Measurements from ENCODE around the gene DDAH1. TPM values are rescaled to one million over a fixed set of nuclear protein-coding genes. Genes with fewer than 3 reads are reported as not detected.

DDAH1 gene
- total RNA-seq, 2 donors from 2014 or later: 11.2 to 31.4 TPM

DNA sequence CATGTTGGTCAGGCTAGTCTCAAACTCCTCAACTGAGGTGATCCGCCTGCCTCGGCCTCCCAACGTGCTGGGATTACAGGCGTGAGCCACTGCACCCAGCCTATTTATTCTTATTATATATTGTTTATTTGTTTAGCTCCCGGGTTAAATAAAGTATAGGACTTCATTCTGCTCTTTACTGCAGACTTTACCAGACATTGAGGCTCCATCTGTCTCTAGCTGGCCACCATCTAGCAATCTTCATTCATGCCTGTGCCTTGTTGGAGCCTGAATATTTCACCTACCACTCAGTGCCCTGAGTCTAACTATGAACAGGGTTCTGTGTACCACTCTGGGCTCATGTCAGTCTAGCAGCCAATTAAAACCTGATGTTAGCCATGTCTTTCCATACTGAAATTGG is 2.1 kb upstream of the DDAH1 start:
- H3K4me1 ChIP-seq: peaks cover 25% of the 10 kb centered on the region
- DNase-seq (no peak), ATAC-seq (no peak)
- no peaks in the 10 kb centered on the region for H3K36me3 ChIP-seq (replicated peaks in 1 of 2; ENCODE audit: insufficient read depth in 1 of 2, low read depth in 2 of 2)
- H3K9me3 ChIP-seq: no peaks in the 10 kb centered on the region
- intact Hi-C loops (cut with DNase I): no loop called here
- H3K27me3 ChIP-seq: no peaks in the 10 kb centered on the region
- H3K4me3 ChIP-seq: no peak overlapping the region
- WGBS, 2 donors: 95 to 96% methylated on average over 5 of the region's 5 CpGs
- H3K27ac ChIP-seq: no peak overlapping the region
- TF ChIP-seq POLR2A (IDR thresholded peaks at IDR 0.05): no peak
- TF ChIP-seq, protein P1, sequence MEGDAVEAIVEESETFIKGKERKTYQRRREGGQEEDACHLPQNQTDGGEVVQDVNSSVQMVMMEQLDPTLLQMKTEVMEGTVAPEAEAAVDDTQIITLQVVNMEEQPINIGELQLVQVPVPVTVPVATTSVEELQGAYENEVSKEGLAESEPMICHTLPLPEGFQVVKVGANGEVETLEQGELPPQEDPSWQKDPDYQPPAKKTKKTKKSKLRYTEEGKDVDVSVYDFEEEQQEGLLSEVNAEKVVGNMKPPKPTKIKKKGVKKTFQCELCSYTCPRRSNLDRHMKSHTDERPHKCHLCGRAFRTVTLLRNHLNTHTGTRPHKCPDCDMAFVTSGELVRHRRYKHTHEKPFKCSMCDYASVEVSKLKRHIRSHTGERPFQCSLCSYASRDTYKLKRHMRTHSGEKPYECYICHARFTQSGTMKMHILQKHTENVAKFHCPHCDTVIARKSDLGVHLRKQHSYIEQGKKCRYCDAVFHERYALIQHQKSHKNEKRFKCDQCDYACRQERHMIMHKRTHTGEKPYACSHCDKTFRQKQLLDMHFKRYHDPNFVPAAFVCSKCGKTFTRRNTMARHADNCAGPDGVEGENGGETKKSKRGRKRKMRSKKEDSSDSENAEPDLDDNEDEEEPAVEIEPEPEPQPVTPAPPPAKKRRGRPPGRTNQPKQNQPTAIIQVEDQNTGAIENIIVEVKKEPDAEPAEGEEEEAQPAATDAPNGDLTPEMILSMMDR (IDR thresholded peaks at IDR 0.05): no peak

DNA sequence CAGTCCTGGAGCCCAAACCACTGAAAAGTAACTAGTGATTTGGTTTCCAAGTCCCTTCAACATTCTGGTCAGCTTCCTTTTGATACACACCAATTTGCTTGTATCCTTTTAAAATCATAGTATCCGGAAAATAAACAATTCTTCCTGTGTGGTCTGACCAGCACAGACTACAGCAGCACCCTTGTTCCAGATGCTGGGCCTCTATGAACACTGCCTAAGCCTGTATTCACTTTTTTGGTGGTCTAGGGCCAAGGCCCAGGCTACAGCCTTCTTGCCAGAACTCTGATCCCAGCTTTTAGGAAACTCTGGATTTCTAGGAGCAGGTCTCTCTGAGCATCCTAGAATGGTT is 801 bp upstream of the DDAH1 start:
- ATAC-seq (no peak), DNase-seq (no peak)
- 16 to 17% methylated on average over 1 of the region's 1 CpG for WGBS, 2 donors
- Histone ChIP-seq H3K4me3 (no peak overlapping the region), H3K27ac (peak overlapping the region; percentile 81 to 93 (median 89)), H3K36me3 (replicated peaks in 1 of 2; ENCODE audit: insufficient read depth in 1 of 2, low read depth in 2 of 2) (no peaks in the 10 kb centered on the region), H3K9me3 (no peaks in the 10 kb centered on the region), H3K4me1 (peaks cover 38% of the 10 kb centered on the region), H3K27me3 (no peaks in the 10 kb centered on the region)
- no peak for TF ChIP-seq POLR2A (IDR thresholded peaks at IDR 0.05)
- TF ChIP-seq, protein P1 (IDR thresholded peaks at IDR 0.05): no peak
- intact Hi-C loops (cut with DNase I): no loop called here

DNA sequence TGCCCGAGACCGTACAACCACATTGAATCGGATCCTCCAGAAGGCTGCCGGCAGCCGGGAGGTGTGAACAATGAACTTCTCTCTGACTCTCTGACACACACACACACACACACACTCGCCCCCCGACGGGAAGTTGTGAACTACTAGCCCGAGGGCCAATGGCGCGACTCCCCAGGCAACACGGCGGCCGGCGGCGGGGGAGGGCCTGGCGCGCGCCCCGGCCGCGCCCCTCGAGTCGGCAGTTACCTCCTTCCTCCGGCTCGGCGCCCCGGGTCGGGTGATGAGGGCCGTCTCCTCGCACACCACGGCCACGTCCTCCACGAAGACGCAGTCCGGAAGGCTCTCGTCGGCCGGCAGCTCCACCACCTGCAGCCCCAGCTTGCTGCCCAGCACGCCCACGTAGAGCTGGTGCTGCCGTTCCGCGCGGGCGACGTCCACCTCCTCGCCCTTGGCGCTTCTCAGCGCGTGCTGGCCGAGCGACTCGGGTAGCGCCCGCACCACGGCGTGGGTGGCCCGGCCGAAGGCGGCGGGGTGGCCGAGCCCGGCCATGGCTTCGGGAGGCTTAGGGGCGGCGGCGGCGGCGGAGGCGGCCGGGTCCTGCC is 361 bp downstream of the DDAH1 start:
- peaks cover 49% of the 10 kb centered on the region for H3K4me1 ChIP-seq
- H3K36me3 ChIP-seq (replicated peaks in 1 of 2; ENCODE audit: insufficient read depth in 1 of 2, low read depth in 2 of 2): no peaks in the 10 kb centered on the region
- peak; percentile 59 to 65 (median 64) for TF ChIP-seq POLR2A (IDR thresholded peaks at IDR 0.05)
- TF ChIP-seq, protein P1 (IDR thresholded peaks at IDR 0.05): peak in 1 of 7 experiments; percentile 4
- no peaks in the 10 kb centered on the region for H3K9me3 ChIP-seq
- intact Hi-C loops (cut with DNase I): no loop called here
- peak; percentile 66 for ATAC-seq
- 0% methylated on average over 3 to 67 of the region's 72 CpGs for WGBS, 2 donors
- H3K27me3 ChIP-seq: no peaks in the 10 kb centered on the region
- peak overlapping the region; percentile 32 to 48 for H3K4me3 ChIP-seq
- DNase-seq: peak; percentile 69 to 80 (median 74)
- H3K27ac ChIP-seq: peak overlapping the region; percentile 81 to 93 (median 89)

DNA sequence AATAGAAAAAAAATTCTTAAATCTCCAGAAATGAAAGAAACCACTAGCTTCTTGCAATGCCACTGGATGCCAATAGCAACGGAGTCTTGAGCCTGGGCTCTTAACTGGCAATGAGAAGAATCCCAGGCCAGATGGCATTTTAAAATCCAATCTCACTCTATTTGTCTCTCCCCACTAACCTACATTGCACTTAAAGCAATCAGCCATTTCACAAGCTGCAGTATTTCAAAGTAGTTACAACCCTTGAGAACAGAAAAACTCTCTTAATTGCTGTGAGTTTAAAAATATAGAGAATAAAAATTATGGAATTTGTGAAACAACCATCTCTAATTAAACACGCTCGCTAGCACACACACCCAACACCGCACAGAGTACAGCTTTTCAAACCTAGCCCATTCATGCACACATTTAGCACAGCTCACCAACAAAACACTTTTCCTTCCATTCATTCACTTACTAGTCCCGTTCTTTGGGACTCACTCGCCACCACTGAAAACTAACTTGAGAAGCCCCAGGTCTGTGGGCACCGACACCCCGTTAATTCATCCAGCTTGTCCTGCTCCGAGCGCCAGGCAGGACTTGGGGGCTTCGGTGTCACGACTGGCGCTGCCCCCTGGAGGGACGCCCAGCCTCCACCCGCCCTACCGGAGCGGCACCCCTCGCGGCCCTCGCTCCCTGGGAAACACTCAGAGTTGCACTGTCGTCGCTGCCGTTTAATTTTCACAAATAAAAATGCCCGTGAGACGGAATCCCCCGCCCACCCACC is 1.0 kb downstream of the DDAH1 start:
- 2% methylated on average over 14 to 26 of the region's 26 CpGs for WGBS, 2 donors
- TF ChIP-seq, protein P1 (IDR thresholded peaks at IDR 0.05): peak in 1 of 7 experiments; percentile 7
- no peak for TF ChIP-seq POLR2A (IDR thresholded peaks at IDR 0.05)
- intact Hi-C loops (cut with DNase I): no loop called here
- peak in 1 of 4 donors; percentile 18 for DNase-seq
- Histone ChIP-seq H3K4me1 (peaks cover 56% of the 10 kb centered on the region), H3K27ac (peak overlapping the region; percentile 81 to 93 (median 89)), H3K36me3 (replicated peaks in 1 of 2; ENCODE audit: insufficient read depth in 1 of 2, low read depth in 2 of 2) (no peaks in the 10 kb centered on the region), H3K4me3 (peak overlapping the region; percentile 32 to 48), H3K9me3 (no peaks in the 10 kb centered on the region), H3K27me3 (no peaks in the 10 kb centered on the region)
- ATAC-seq: peak; percentile 1

Measured in body of pancreas (tissue), 4 donors.